ENCODE measurements around the gene TMED6. TPM values are rescaled to one million over a fixed set of nuclear protein-coding genes. Genes with fewer than 3 reads are reported as not detected.
"Not testable (repeated sequence)": the region's sequence is repeated elsewhere in the genome, so short reads cannot be mapped to it uniquely, and the experiment has no call there.

TMED6 gene
- total RNA-seq, 1 donor from 2014 or later = 3.1 TPM

- ATAC-seq (peak; percentile 62), DNase-seq (ENCODE audit: low spot score) (no peak)
Observed at GRCh38 chr16:69363281-69363717, 11.7 kb upstream of the TMED6 start.

- not testable (repeated sequence) for DNase-seq (ENCODE audit: low spot score); ATAC-seq
Observed at GRCh38 chr16:69360070-69360469, 8.5 kb upstream of the TMED6 start.

GRCh38 chr16:69350536-69351133, 951 bp downstream of the TMED6 start:
- DNase-seq (ENCODE audit: low spot score) = no peak
- ATAC-seq = peak; percentile 13

- DNase-seq (ENCODE audit: low spot score) = no peak
- ATAC-seq = no peak
Observed at GRCh38 chr16:69349536-69349935, 2.0 kb downstream of the TMED6 start.

GRCh38 chr16:69348222-69348621, 3.4 kb downstream of the TMED6 start:
- ATAC-seq (no peak), DNase-seq (ENCODE audit: low spot score) (no peak)

- no peak for ATAC-seq
- DNase-seq (ENCODE audit: low spot score) = no peak
Observed at GRCh38 chr16:69346683-69347082, 4.9 kb downstream of the TMED6 start.

- no peak for DNase-seq (ENCODE audit: low spot score)
- ATAC-seq = no peak
Observed at GRCh38 chr16:69345923-69346322, 5.7 kb downstream of the TMED6 start.

GRCh38 chr16:69344171-69344570, 7.4 kb downstream of the TMED6 start:
- DNase-seq (ENCODE audit: low spot score) (no peak), ATAC-seq (no peak)

- DNase-seq (ENCODE audit: low spot score) = no peak
- no peak for ATAC-seq
Observed at GRCh38 chr16:69340095-69340644, 11.4 kb downstream of the TMED6 start.

GRCh38 chr16:69339289-69340094, 12.1 kb downstream of the TMED6 start, which contains the start of the genes COG8 and NIP7:
Gene COG8, minus strand, starts transcription at chr16:69339564. Its CDS starts 12 bp downstream, at chr16:69339552.
Gene NIP7, plus strand, starts transcription at chr16:69339772. Its CDS starts 58 bp downstream, at chr16:69339830.
- ATAC-seq (peak; percentile 96), DNase-seq (ENCODE audit: low spot score) (peak; percentile 96)

GRCh38 chr16:69338557-69339288, 12.9 kb downstream of the TMED6 start:
- ATAC-seq (peak; percentile 1), DNase-seq (ENCODE audit: low spot score) (no peak)

GRCh38 chr16:69334696-69335095, 16.9 kb downstream of the TMED6 start:
- no peak for ATAC-seq

GRCh38 chr16:69330286-69331109, 21.1 kb downstream of the TMED6 start, which contains the start of gene PDF:
Gene PDF, minus strand, starts transcription at chr16:69330588. Its CDS starts 18 bp downstream, at chr16:69330570.
- ATAC-seq (peak; percentile 85), DNase-seq (ENCODE audit: low spot score) (peak; percentile 96)

More at GRCh38 chr16:69334696-69335095, 16.9 kb downstream of the TMED6 start:
- no peak for DNase-seq (ENCODE audit: low spot score)

- peak; percentile 68 for DNase-seq (ENCODE audit: low spot score)
- peak; percentile 55 for ATAC-seq
Observed at GRCh38 chr16:69329369-69330285, 22.0 kb downstream of the TMED6 start.

- peak; percentile 47 for DNase-seq (ENCODE audit: low spot score)
- ATAC-seq = no peak
Observed at GRCh38 chr16:69328854-69329316, 22.7 kb downstream of the TMED6 start.

- DNase-seq (ENCODE audit: low spot score) (peak; percentile 41), ATAC-seq (no peak)
Observed at GRCh38 chr16:69327585-69328310, 23.8 kb downstream of the TMED6 start.

- peak; percentile 92 for DNase-seq (ENCODE audit: low spot score)
- ATAC-seq = peak; percentile 42
Observed at GRCh38 chr16:69326172-69326873, 25.3 kb downstream of the TMED6 start.

Measured in left lobe of liver (tissue), 2 donors.